D721Med (cell line): ENCODE data around the gene TMEM204.

ENCODE experiments used
- DNase-seq: peaks from one replicate; pipeline ENCODE4 v3.0.0; 2011; ENCODE audit warnings: low spot score; ENCODE audit not compliant: insufficient read length
- FAIRE-seq: peaks from 2 replicates; lab custom pipeline; 2011; peaks lifted over from hg19 to GRCh38; lab: Jason Lieb, UNC
- CTCF ChIP-seq: IDR thresholded peaks from 2 replicates; pipeline ENCODE4 v1.5.1; 2012; ENCODE audit warnings: mild to moderate bottlenecking, control low read depth; ENCODE audit not compliant: insufficient read depth; ENCODE audit errors: missing control alignments

TMEM204 gene

DNA sequence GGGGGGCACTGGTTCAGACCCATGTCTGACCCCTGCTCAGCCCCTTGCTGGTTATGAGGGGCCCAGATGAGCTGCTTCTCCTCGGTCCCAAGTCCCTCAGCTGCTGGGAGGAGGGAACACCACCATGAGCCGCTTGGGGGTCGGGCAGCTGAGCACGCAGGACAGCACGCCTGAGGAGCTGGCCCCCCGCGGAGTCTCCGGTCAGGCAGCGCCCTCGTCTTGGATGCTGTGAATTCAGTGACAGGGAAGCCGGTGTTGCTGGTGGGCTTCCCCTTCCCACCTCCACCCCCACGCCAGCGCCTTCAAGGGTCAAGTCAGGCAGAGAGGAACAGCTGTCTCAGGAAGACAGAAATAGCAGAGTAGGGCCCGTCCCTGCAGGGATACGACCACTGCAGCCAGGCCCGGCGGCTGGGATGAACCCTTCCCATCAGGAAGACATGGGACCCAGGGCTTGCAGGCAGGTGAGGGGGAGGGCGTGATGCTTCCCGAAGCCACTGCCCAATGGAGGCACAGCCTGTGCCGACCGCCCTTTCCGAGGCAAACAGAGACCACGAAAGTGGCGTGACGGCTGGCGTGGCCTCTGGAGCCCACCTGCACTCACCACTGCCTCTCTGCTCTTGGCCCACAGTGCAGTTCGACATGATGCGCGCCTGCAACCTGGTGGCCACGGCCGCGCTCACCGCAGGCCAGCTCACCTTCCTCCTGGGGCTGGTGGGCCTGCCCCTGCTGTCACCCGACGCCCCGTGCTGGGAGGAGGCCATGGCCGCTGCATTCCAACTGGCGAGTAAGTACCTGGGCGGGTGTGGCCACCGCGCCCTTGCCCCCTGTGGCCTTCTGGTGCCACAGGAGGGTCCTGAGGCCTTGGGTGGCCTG is 8.1 kb downstream of the TMEM204 start:
- no peak for TF ChIP-seq CTCF
- no peak for DNase-seq
- FAIRE-seq, result no peak

DNA sequence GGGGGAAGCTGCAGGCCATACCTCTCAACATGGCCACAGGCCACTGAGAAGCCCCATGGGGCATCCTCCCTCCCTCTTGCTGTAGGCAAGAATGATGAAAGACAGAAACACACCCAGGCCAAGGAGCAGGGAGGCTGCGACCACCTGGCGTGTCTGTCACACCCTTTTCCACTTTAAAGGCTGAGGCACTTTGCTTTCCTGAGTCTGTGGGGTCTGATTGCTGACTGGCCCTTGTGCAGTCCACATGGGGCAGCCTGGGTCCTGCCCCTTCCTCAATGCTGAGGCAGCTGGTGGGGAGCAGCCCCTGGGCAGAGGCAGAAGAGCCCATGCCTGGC is 8.7 kb downstream of the TMEM204 start:
- DNase-seq (no peak), FAIRE-seq (no peak)
- no peak for TF ChIP-seq CTCF

DNA sequence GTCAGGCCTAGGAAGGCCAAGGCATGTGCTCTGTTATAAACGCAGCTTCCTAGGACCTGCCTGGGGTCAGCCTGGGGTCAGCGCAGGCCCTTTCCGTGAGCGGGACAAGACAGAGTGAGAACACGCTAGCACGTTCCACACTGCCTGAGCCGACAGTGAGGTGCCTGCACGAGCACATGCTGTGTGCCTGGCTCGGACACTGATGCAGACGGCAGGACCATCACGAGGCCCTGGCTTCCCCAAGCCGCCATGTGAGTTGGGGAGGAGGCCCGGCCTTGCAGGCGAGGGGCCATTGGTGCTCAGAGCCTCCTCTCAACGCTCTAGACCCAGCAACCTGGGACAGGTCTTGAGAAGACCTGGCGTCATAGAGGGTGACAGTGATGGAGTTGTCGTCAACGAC is 9.1 kb downstream of the TMEM204 start:
- DNase-seq (no peak), FAIRE-seq (no peak)
- no peak for TF ChIP-seq CTCF

GRCh38 chr16:1543085-1543896 is 9.8 kb downstream of the TMEM204 start:
- TF ChIP-seq CTCF, result no peak

GRCh38 chr16:1545044-1546040 is 11.9 kb downstream of the TMEM204 start:
- no peak for FAIRE-seq
- no peak for DNase-seq

More at GRCh38 chr16:1543085-1543896, 9.8 kb downstream of the TMEM204 start:
- FAIRE-seq (no peak), DNase-seq (no peak)

More at GRCh38 chr16:1545044-1546040, 11.9 kb downstream of the TMEM204 start:
- TF ChIP-seq CTCF, result no peak
